PC-9 (cell line): Measurements from ENCODE around the gene ABTB2.

Source experiments
- CTCF ChIP-seq: fragments of 200-600 bp; sonication (generic); conservative IDR thresholded peaks from 2 replicates; pipeline ENCODE4 v1.6.1; 2017; ENCODE audit warnings: mixed run types, antibody characterized with exemption, mild to moderate bottlenecking, moderate library complexity
- EZH2 ChIP-seq: fragments of 200-600 bp; sonication (generic); IDR thresholded peaks from 2 replicates; pipeline ENCODE4 v1.8.0; 2017; ENCODE audit warnings: antibody characterized with exemption, low read depth

GRCh38 chr11:34329876-34330275 lies 27.9 kb downstream of the ABTB2 start:
- TF ChIP-seq CTCF = no peak
- TF ChIP-seq EZH2 = no peak
